ENCODE results near the gene LYZL1.
"Not testable (repeated sequence)": the region's sequence is repeated elsewhere in the genome, so short reads cannot be mapped to it uniquely, and the experiment has no call there.

LYZL1 gene

DNA sequence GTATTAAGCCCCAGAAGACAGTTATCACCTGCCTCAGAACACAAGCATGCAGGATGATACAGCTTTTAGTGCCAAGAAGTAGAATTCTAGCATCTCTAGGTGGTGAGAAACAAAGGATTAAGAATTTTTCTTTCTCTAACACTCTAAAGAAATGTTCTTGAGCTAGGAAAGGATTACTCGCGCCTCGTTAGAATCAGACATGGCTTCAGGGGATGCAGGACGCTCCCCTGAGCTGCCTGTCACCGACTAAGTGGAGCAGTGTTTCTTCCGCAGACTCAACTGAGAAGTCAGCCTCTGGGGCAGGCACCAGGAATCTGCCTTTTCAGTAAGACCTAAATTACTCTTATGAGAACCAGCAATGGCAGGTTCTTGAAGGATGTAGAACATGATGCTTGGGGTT is at the start of gene LYZL1:
Gene LYZL1 (plus strand): TSS at position 165 of the 400 bp plus-strand sequence. CDS start 2,798 bp downstream, outside the sequence.
- DNase-seq: not testable (repeated sequence)

DNA sequence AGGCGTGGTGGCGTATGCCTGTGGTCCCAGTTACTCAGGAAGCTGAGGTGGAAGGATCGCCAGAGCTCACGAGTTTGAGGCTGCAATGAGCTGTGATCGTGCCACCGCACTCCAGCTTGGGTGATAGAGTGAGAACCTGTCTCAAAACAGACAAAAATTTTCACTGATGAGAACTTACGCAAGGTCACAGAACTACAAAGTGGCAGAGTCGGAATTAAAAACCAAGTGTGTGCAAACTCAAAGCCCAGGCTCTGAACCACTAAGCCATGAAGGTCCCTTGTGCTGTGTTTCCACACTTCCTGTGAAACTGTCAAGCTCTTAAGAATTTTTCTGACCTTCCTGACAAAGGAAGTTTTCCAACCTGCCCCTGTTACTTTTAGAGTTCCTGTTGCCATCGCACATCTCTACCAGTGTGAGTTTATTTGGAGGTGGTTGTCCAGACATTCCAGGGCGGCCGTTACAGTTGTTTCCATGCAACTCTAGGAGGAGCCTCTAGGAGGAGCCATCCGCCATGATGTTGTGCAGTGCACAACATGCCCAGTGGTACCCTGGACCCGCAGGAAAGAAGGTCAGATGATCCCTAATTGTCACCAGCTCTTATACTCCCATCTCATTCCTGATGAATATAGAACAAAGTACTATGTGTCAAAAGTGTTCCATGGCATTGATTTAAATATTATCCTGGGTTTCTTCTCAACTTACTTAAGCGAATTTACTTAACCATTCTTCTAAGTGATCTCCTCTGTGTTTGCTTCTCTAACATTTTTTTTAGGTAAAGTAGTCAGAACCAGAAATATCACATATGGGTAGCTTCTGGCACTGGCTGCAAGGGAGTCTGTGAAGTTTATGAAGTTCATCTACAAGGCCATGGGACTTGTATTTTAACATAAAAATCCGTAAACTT is 49.0 kb upstream of the LYZL1 start:
- no peak for DNase-seq

- DNase-seq: no peak
Measured at GRCh38 chr10:29240986-29241660, 47.7 kb upstream of the LYZL1 start.

GRCh38 chr10:29241925-29242324 is 46.9 kb upstream of the LYZL1 start:
- no peak for DNase-seq

DNA sequence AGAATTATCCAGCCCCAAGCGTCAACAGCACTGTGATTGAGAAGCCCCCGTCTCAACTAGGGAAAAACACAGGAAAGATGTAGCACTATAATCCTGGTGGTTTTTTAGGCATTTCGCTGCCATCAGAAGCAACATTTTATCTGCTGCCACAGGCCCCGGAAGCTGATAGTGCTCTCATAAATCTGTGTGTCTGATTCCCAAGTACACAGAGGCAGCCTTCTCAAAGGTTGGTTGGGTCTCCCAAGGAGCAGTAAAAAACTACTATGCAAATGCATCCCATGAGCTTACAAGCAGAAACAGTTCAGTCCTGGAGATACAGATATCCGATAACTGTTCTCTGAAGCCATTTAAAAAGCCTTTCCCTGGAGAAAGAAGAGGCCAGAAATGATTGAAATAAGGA is 45.8 kb upstream of the LYZL1 start:
- no peak for DNase-seq

DNA sequence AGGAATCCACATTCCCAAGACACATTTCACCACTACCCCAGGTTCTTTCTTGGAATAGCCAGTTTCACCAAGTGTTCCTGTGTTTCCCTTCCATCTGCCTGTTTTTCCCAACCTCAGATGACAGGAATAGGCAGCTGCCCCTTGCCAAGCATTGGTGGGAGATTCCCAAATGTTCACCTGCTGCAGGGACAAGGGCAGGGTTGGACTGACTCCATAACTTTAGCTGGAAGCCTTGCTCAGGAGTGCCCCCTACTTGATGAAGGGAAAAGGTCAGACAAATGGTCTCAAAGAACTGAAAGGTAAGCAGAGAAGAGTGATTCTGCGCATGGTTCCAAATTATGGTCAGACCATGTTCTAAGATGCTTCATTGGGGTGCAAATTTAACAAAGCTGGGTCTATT is 45.1 kb upstream of the LYZL1 start:
- DNase-seq: no peak

DNA sequence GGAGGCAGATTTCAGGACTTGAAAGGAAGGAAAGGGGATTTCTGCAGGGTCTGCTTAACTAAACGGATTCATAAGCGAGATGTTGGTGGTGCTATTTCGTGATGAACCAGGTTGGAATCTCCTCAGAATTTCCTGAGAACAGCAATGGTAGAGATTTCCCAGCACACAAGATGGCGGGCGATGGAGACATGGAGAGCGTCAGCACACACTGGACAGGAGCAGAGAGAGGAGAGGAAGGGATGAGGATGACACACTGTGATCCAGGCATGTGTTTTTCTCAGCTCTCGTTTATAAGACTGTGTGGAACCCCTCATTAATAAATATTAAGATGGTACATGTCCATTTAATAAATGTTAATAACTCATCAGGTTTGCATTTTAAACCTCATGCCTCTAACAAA is 43.9 kb upstream of the LYZL1 start:
- DNase-seq: no peak

- no peak for DNase-seq
Measured at GRCh38 chr10:29245476-29245875, 43.4 kb upstream of the LYZL1 start.

DNA sequence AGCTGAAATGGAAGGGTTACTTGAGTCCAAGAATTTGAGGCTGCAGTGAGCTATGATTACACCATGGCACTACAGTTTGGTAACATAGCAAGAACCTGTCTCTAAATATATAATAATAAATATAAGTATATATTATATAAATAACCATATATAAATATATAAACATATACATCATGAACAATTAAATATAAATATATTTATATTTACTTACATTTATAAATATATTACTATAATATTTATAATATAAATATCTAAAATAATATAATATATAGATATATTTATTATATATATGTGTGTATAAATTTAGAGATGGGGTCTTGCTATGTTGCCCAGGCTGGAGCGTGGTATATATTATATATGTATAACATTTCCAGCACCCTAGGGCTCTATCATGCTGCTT is 42.4 kb upstream of the LYZL1 start:
- no peak for DNase-seq

GRCh38 chr10:29248158-29248557 is 40.7 kb upstream of the LYZL1 start:
- DNase-seq: no peak

DNA sequence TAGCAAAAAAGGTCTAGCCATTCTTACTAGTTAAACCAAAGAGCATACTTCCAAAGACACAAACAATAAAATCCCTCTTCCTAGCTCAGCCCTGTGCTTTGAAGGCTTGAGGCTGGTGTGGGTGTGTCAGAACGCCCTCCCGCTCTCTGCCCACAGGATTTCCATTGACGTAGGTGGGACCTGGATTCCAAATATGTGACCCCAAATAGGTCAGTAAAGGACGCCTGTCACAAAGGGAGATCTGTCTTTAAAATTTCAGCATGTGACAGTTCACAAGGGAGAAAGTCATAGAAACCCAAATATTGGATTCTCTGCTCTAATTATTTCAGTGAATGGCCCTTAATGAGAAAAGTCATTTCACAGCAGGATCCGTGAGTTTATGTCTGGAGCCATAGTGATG is 39.9 kb upstream of the LYZL1 start:
- no peak for DNase-seq

DNA sequence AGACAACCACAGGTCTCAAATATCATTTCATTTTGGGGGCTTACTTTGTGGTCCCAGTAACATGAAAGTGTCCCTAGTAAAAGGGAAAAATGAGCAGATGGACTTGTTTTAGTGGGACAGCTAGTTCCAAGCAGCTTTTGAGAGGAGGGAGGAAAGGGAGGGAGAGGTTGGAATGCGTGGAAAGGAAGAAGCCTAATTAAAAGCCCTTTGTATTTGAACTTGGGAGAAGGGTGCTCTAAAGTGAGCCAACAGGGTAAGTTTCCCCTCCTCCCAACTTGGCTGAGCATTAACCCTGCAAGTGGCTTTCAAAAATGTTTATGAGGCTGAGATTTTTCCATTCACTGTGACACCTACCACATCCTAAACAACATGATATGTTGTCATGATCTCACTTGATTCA is 38.8 kb upstream of the LYZL1 start:
- DNase-seq: no peak

DNA sequence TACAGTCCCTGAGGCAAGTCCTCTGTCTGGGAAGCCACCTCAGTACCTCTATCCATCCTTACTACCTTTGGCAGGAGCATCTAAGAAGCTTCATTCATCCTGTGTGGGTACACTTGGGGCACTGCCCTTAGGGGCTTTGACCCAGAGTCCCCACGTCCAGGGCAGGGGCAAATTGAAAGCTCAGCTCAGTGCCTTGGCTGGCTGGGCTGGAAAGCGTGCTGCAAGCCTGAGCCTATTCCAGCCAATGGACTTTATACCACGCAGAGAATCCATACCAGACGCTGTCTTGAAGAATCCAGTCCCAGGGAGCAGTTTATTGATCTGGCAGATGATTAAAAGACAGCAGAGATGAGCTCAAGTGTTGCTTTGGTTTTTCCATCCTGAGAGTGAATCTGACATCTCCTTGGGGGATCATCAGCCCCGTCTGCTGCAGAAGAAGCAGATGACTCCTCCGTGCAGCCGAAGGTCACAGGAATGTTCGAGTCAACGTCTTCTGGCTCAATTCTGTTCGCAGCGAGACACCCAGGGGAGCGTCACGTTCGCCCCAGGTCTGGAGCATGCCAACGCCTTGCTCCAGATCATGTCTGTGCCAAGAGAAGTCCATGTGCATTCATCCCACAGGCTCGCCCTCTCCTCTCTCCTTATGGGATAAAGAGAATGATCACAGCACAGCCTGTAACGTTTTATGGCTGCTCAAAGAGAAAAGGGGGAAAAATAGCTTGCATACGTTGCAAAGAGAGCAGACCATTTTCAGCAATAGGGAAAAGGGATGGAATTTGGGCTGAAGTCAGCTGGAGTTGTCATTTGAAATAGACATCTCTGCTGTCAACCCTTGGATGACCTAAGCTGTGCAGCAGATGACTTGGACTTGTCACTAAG is 35.8 kb upstream of the LYZL1 start:
- no peak for DNase-seq

GRCh38 chr10:29253690-29254029 is 35.2 kb upstream of the LYZL1 start:
- DNase-seq: no peak

- no peak for DNase-seq
Measured at GRCh38 chr10:29254123-29255046, 34.5 kb upstream of the LYZL1 start.

GRCh38 chr10:29255104-29255503 is 33.8 kb upstream of the LYZL1 start:
- DNase-seq: no peak

GRCh38 chr10:29256019-29256418 is 32.9 kb upstream of the LYZL1 start:
- DNase-seq: no peak

DNA sequence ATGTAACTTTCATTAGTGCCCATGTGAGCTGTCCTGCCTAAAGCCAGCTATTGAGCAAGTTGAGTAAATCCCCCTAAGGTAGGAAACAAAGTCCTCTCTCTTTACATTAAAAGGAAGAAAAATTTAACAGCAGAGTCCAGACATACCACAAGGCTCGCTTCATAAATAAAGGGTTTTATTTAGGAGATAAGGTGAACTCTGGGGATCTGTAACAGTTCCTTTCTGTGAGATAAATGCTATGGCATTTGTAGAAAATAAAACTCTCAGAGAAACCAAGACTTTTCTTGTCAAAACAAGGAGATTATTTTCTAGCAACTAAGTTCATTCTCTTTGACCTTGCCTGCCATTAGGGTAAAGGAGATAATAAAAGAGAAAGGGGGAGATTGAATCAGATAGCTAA is 32.3 kb upstream of the LYZL1 start:
- DNase-seq: no peak

DNA sequence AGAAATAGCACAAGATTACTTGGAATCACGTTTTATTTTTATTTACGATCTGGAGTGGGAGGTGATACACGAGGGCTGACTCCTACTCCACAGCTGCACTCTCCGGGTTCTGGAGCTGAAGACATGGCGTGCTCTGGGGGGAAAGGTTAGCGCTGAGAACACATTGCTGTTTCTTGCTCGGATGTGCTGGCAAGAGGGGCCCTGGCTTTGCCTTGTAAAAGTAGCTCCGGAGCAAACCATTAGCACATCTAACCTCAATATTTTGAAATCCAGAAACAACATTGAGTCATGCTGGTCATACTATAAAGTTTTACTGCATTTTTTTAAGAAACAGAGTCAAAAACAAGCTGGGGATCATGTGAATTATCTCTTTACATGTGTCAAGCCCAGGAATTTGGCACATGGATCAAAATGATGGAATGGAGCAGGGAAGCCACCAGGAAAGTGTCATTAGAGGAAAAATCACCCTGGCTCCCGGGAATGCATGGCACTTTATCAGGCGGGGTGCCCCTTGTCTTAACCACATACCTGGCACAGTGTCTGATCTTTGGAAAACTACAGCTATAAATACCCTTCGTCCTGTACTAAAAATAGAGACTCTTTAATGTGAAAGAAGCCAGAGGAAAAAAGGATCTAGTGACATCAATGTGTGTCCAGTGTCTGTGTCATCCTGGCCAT is 31.6 kb upstream of the LYZL1 start:
- no peak for DNase-seq

- no peak for DNase-seq
Measured at GRCh38 chr10:29257784-29258135, 31.1 kb upstream of the LYZL1 start.

- no peak for DNase-seq
Measured at GRCh38 chr10:29259498-29259897, 29.4 kb upstream of the LYZL1 start.

- DNase-seq: no peak
Measured at GRCh38 chr10:29263506-29263905, 25.4 kb upstream of the LYZL1 start.

All from NCI-H1436 treated with DMSO at 0.1 percent for 48 hours (cell line).